Measurements from ENCODE around the gene CMTM1. TPM values are rescaled to one million over a fixed set of nuclear protein-coding genes. Genes with fewer than 3 reads are reported as not detected.

CMTM1 gene
- total RNA-seq, 1 donor from 2014 or later: 1.0 TPM

DNA sequence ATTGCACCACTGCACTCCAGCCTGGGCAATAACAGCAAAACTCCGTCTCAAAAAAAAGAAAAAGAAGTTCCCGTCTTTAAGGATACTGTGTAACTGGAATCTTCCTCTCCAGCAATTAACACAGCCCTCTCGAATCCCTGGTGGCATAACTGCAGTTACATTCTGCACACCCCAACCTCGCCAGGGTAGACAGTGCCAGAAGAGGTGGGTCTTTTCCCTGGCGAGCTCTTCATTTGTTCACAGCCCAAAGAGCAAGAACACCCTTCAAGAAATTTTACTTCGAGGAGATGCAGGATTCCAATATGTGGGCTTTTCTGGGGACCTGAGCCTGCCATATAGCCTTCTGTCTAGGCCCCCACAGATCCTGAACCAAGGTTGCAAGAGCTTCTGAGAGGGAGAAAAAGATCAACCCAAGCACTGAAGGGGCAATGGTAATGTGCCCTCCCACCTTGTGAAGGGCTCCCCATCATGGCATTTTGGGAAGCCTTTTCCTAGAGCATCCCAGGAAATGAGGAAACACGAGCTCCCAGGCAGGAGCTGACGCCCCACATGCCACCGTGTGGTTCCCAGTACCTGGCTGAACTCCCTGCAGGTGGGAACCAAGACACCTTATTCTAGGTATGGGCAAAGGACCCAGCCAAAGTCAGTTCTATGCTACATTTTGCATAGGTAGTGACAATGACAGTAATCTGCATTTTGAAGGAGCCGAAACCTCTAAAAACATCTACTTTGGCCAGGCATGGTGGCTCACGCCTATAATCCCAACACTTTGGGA is 43.2 kb upstream of the CMTM1 start:
- H3K36me3 ChIP-seq: peaks cover 29% of the 10 kb centered on the region
- no peak for DNase-seq

GRCh38 chr16:66523861-66524354 is 42.3 kb upstream of the CMTM1 start:
- Histone ChIP-seq H3K27me3 (ENCODE audit: low read depth) (no peaks in the 10 kb centered on the region), H3K36me3 (peaks cover 38% of the 10 kb centered on the region), H3K4me1 (peaks cover 66% of the 10 kb centered on the region), H3K9me3 (replicated peaks) (no peaks in the 10 kb centered on the region), H3K27ac (replicated peaks) (peak overlapping the region; percentile 99), H3K4me3 (no peak overlapping the region)
- TF ChIP-seq, protein P1, sequence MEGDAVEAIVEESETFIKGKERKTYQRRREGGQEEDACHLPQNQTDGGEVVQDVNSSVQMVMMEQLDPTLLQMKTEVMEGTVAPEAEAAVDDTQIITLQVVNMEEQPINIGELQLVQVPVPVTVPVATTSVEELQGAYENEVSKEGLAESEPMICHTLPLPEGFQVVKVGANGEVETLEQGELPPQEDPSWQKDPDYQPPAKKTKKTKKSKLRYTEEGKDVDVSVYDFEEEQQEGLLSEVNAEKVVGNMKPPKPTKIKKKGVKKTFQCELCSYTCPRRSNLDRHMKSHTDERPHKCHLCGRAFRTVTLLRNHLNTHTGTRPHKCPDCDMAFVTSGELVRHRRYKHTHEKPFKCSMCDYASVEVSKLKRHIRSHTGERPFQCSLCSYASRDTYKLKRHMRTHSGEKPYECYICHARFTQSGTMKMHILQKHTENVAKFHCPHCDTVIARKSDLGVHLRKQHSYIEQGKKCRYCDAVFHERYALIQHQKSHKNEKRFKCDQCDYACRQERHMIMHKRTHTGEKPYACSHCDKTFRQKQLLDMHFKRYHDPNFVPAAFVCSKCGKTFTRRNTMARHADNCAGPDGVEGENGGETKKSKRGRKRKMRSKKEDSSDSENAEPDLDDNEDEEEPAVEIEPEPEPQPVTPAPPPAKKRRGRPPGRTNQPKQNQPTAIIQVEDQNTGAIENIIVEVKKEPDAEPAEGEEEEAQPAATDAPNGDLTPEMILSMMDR (IDR thresholded peaks at IDR 0.05; ENCODE audit: borderline replicate concordance): no peak
- intact Hi-C loops (cut with micrococcal nuclease): no loop called here
- no peak for DNase-seq

More for the DNA sequence above, 43.2 kb upstream of the CMTM1 start:
- intact Hi-C loops (cut with micrococcal nuclease): no loop called here
- Histone ChIP-seq H3K4me1 (peaks cover 75% of the 10 kb centered on the region), H3K27ac (replicated peaks) (peak overlapping the region; percentile 99), H3K9me3 (replicated peaks) (no peaks in the 10 kb centered on the region), H3K27me3 (ENCODE audit: low read depth) (no peaks in the 10 kb centered on the region), H3K4me3 (no peak overlapping the region)
- TF ChIP-seq, protein P1 (IDR thresholded peaks at IDR 0.05; ENCODE audit: borderline replicate concordance): no peak

DNA sequence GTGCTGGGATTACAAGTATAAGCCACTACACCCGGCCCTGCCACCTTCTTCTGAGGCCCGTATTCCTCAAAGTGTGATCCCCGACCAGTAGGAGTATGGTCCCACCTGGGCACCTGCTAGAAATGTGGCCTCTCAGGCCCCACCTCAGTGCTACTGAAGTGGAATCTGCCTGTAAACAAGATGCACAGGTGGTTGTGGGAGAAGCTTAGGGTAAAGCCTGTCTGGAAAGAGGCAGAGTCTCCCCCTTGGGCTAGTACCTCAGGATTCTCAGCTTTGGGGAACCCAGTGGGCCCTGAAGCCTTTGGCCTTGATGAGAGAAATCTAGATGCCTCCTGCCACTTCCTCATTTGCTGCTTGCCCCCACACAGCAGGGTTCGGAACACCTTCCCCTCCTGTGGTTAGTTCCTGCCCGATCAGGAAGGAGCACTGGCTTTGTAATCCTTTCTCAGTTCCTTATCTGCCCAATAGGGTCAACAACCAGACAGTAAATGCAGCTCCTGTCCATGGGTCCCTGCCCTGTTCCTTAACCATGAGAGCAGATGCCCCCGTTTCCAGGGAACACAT is 41.6 kb upstream of the CMTM1 start:
- peak; percentile 31 for DNase-seq
- Histone ChIP-seq H3K4me3 (no peak overlapping the region), H3K9me3 (replicated peaks) (no peaks in the 10 kb centered on the region), H3K27me3 (ENCODE audit: low read depth) (no peaks in the 10 kb centered on the region), H3K36me3 (peaks cover 45% of the 10 kb centered on the region), H3K27ac (replicated peaks) (peak overlapping the region; percentile 99), H3K4me1 (peaks cover 58% of the 10 kb centered on the region)
- intact Hi-C loops (cut with micrococcal nuclease): no loop called here
- TF ChIP-seq, protein P1 (IDR thresholded peaks at IDR 0.05; ENCODE audit: borderline replicate concordance): peak; percentile 18

GRCh38 chr16:66525396-66526180 is 40.7 kb upstream of the CMTM1 start:
- Histone ChIP-seq H3K4me3 (no peak overlapping the region), H3K27ac (replicated peaks) (peak overlapping the region; percentile 99), H3K36me3 (peaks cover 55% of the 10 kb centered on the region), H3K27me3 (ENCODE audit: low read depth) (no peaks in the 10 kb centered on the region), H3K4me1 (peaks cover 49% of the 10 kb centered on the region), H3K9me3 (replicated peaks) (no peaks in the 10 kb centered on the region)
- intact Hi-C loops (cut with micrococcal nuclease): no loop called here
- DNase-seq: no peak
- TF ChIP-seq, protein P1 (IDR thresholded peaks at IDR 0.05; ENCODE audit: borderline replicate concordance): no peak

DNA sequence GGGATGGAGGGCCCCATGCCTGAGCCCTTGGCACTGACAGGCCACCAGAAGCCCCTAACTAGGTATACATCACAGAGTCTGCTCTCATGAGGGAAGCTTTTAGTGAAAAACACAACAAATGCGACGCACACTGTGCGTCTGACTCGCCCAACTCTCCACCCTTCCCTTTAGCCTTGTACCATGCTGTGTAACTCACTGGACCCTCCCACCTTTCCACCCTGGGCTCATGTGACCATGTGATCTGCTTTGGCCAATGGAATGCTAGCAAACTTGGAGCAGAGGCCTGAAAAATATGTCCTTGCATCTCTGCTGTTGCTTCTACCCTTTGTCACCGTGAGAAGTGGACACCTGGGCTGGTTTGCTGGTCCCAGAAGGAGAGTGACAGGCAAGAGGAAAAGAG is 37.9 kb upstream of the CMTM1 start:
- TF ChIP-seq, protein P1 (IDR thresholded peaks at IDR 0.05; ENCODE audit: borderline replicate concordance): no peak
- intact Hi-C loops (cut with micrococcal nuclease): no loop called here
- H3K27me3 ChIP-seq (ENCODE audit: low read depth): no peaks in the 10 kb centered on the region
- H3K36me3 ChIP-seq: peaks cover 80% of the 10 kb centered on the region
- no peak for DNase-seq
- no peak overlapping the region for H3K27ac ChIP-seq (replicated peaks)
- H3K4me1 ChIP-seq: peaks cover 22% of the 10 kb centered on the region
- no peaks in the 10 kb centered on the region for H3K9me3 ChIP-seq (replicated peaks)
- no peak overlapping the region for H3K4me3 ChIP-seq
